ENCODE data around the gene SMIM38. TPM values are rescaled to one million over a fixed set of nuclear protein-coding genes. Genes with fewer than 3 reads are reported as not detected.

The SMIM38 gene
- total and polyA plus RNA-seq, 9 of the 15 experiments (the other 6 are each of a cell fraction or from before 2014, with no cell fraction given): 0.07 to 1.2 (median 0.21) TPM; not detected in 2

DNA sequence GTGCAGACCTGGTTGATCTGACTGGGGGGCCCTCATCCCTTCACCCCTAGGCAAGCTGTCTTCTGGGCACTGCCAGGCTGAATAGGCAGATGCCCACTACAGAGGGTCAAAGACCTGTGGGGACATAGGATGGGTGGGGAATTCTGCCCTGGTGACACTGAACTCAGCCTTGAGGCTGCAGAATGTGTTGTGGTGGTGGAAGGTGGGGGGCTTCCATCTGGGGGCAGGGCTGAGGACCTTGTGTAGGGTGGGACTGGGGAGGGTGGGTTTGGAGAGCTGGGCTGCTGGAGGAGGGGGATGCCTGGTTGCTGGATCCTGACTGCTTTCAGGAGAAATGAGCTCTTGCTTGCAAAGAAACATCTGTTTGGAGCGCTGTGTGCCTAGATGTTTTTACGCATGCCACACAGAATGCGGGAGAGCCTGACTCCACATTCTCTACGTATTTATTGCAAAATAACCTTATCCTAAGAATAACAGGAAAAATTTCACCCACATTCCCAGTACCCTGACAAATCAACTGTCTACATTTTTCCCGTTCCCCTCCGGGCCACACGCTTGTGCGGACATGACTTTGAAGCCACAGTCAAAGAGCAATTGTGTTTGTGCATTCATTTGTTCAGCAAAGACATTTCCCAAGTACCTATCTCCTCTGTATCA is 18.3 kb downstream of the SMIM38 start:
- no peak overlapping the region for H3K9ac ChIP-seq (ENCODE audit: insufficient read depth in 1 of 2, low read depth in 2 of 2, low read length in 2 of 2)
- no peaks in the 10 kb centered on the region for H3K9me1 ChIP-seq (ENCODE audit: control insufficient read depth, insufficient read depth, low read length)
- H4K20me1 ChIP-seq (replicated peaks; ENCODE audit: control insufficient read depth, insufficient read depth, low read length): no peaks in the 10 kb centered on the region
- intact Hi-C loops (cut with micrococcal nuclease): no loop called here
- no peak overlapping the region for H2AFZ ChIP-seq (ENCODE audit: low read depth, low read length)
- TF ChIP-seq, protein P1, sequence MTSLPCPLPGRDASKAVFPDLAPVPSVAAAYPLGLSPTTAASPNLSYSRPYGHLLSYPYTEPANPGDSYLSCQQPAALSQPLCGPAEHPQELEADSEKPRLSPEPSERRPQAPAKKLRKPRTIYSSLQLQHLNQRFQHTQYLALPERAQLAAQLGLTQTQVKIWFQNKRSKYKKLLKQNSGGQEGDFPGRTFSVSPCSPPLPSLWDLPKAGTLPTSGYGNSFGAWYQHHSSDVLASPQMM (CRISPR knock-in tag; IDR thresholded peaks at IDR 0.05): no peak
- TF ChIP-seq, protein P2, sequence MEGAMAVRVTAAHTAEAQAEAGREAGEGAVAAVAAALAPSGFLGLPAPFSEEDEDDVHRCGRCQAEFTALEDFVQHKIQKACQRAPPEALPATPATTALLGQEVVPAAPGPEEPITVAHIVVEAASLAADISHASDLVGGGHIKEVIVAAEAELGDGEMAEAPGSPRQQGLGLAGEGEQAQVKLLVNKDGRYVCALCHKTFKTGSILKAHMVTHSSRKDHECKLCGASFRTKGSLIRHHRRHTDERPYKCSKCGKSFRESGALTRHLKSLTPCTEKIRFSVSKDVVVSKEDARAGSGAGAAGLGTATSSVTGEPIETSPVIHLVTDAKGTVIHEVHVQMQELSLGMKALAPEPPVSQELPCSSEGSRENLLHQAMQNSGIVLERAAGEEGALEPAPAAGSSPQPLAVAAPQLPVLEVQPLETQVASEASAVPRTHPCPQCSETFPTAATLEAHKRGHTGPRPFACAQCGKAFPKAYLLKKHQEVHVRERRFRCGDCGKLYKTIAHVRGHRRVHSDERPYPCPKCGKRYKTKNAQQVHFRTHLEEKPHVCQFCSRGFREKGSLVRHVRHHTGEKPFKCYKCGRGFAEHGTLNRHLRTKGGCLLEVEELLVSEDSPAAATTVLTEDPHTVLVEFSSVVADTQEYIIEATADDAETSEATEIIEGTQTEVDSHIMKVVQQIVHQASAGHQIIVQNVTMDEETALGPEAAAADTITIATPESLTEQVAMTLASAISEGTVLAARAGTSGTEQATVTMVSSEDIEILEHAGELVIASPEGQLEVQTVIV (CRISPR knock-in tag; IDR thresholded peaks at IDR 0.05; ENCODE audit: borderline replicate concordance): no peak
- no peak for TF ChIP-seq ZNF695 (CRISPR knock-in tag; IDR thresholded peaks at IDR 0.05)
- TF ChIP-seq BDP1 (IDR thresholded peaks at IDR 0.05; ENCODE audit: insufficient read depth, insufficient read length): no peak
- TF ChIP-seq GTF2A2 (tag; IDR thresholded peaks at IDR 0.05): no peak
- no peak for TF ChIP-seq CREM (IDR thresholded peaks at IDR 0.05; ENCODE audit: low read depth)
- no peak for TF ChIP-seq SMARCC2 (IDR thresholded peaks at IDR 0.05; ENCODE audit: low read depth)
- TF ChIP-seq COPS2 (conservative IDR thresholded peaks at IDR 0.05): no peak
- no peak for TF ChIP-seq GABPA (tag; conservative IDR thresholded peaks at IDR 0.05; ENCODE audit: low read depth)
- TF ChIP-seq RFX7 (CRISPR knock-in tag; IDR thresholded peaks at IDR 0.05): no peak
- no peak for TF ChIP-seq TCF3 (CRISPR knock-in tag; IDR thresholded peaks at IDR 0.05)
- no peak for TF ChIP-seq CCAR2 (IDR thresholded peaks at IDR 0.05; ENCODE audit: low read depth, low read length)
- TF ChIP-seq U2AF2 (optimal IDR thresholded peaks at IDR 0.05; ENCODE audit: low read depth, low read length): no peak
- H3K4me2 ChIP-seq (ENCODE audit: insufficient read depth, low read length): no peak overlapping the region
- no peak overlapping the region for H3K27ac ChIP-seq (ENCODE audit: extremely low read depth, low read depth, low read length)
- ChIA-PET POLR2A (no interaction called here), CTCF (ENCODE audit: low intra/inter-chr PET ratio) (no interaction called here)
- 16% methylated on average over 8 of the region's 8 CpGs for WGBS (ENCODE audit: insufficient coverage, low coverage, missing lambda C conversion rate)
- no peak overlapping the region for H3K4me3 ChIP-seq
- H3K36me3 ChIP-seq (ENCODE audit: control insufficient read depth, insufficient read depth, low read length): no peaks in the 10 kb centered on the region
- H3K27me3 ChIP-seq (ENCODE audit: control insufficient read depth in 2 of 2, insufficient read depth in 2 of 2, low read length in 2 of 2): peaks cover 2 to 19% of the 10 kb centered on the region in 2 experiments; a peak in 4 of 5 replicates
- BruUV-seq (replicated peaks): no TSS peak
- no peaks in the 10 kb centered on the region for H3K9me3 ChIP-seq (replicated peaks; ENCODE audit: control insufficient read depth, insufficient read depth, low read depth, low read length)
- in situ Hi-C loops (cut with MboI): no loop called here
- peaks cover 0 to 2% of the 10 kb centered on the region in 2 experiments; a peak in 1 of 5 replicates for H3K4me1 ChIP-seq (replicated peaks in 1 of 2; ENCODE audit: control insufficient read depth in 2 of 2, insufficient read depth in 2 of 2, low read length in 2 of 2)
- no peaks in the 10 kb centered on the region for H3K79me2 ChIP-seq (ENCODE audit: control insufficient read depth, insufficient read depth, low read length)
- ATAC-seq (no peak), FAIRE-seq (no peak), DNase-seq (ENCODE audit: extremely low read depth in 1 of 4, low spot score in 3 of 4) (no peak)
